GM21737 (cell line): Measurements from ENCODE around the gene TNRC18.

Experiments
- ATAC-seq: cut with Tn5 transposase; IDR thresholded peaks from one replicate; pipeline ENCODE4 v1.9.1; 2021; ENCODE audit warnings: mild to moderate bottlenecking, moderate library complexity; ENCODE audit not compliant: unreplicated experiment

The TNRC18 gene

GRCh38 chr7:5450549-5451327 is 27.1 kb upstream of the TNRC18 start:
- no peak for ATAC-seq

- ATAC-seq = no peak
Measured at GRCh38 chr7:5448378-5449037, 24.9 kb upstream of the TNRC18 start.

GRCh38 chr7:5445981-5446594 is 22.5 kb upstream of the TNRC18 start:
- no peak for ATAC-seq

- no peak for ATAC-seq
Measured at GRCh38 chr7:5443678-5444077, 20.0 kb upstream of the TNRC18 start.

- no peak for ATAC-seq
Measured at GRCh38 chr7:5442757-5443305, 19.2 kb upstream of the TNRC18 start.

GRCh38 chr7:5441840-5442503 is 18.3 kb upstream of the TNRC18 start:
- ATAC-seq = no peak

GRCh38 chr7:5439572-5440496 is 16.2 kb upstream of the TNRC18 start:
- no peak for ATAC-seq

GRCh38 chr7:5439209-5439571 is 15.6 kb upstream of the TNRC18 start:
- no peak for ATAC-seq

GRCh38 chr7:5437987-5438386 is 14.4 kb upstream of the TNRC18 start:
- ATAC-seq = no peak

- no peak for ATAC-seq
Measured at GRCh38 chr7:5437348-5437892, 13.8 kb upstream of the TNRC18 start.

GRCh38 chr7:5436003-5436678 is 12.5 kb upstream of the TNRC18 start:
- ATAC-seq = no peak

GRCh38 chr7:5435291-5436002 is 11.8 kb upstream of the TNRC18 start:
- ATAC-seq = no peak

- no peak for ATAC-seq
Measured at GRCh38 chr7:5433181-5433580, 9.5 kb upstream of the TNRC18 start.

- ATAC-seq = no peak
Measured at GRCh38 chr7:5432691-5433090, 9.1 kb upstream of the TNRC18 start.

- no peak for ATAC-seq
Measured at GRCh38 chr7:5431560-5432015, 8.0 kb upstream of the TNRC18 start.

- ATAC-seq = no peak
Measured at GRCh38 chr7:5430612-5430947, 6.9 kb upstream of the TNRC18 start.

GRCh38 chr7:5429857-5430611 is 6.4 kb upstream of the TNRC18 start:
- ATAC-seq = no peak

- no peak for ATAC-seq
Measured at GRCh38 chr7:5429253-5429856, 5.7 kb upstream of the TNRC18 start.
